NCI-H345 treated with DMSO at 0.1 percent for 48 hours (cell line): ENCODE measurements around the gene CAMTA1.

Experiments used
- DNase-seq: peaks from one replicate; lab custom pipeline; 2025; ENCODE audit not compliant: unreplicated experiment; lab: John Stamatoyannopoulos, UW

Gene CAMTA1

DNA sequence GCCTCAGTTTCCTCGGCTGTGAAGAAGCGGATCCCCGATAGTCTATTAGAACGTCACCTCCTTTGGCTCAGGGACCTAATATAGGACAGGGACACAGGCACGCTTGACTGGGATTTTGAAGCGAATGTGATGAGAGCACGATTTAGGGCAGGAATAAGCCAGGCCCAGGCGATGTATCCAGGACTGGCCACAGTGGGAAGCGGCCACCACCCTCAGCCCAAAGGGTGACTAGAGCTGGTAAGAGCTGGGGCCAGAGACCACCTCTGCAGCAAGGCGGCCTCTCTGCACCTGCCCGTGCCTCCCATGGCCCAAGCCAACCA lies 885.9 kb downstream of the CAMTA1 start:
- DNase-seq = no peak

DNA sequence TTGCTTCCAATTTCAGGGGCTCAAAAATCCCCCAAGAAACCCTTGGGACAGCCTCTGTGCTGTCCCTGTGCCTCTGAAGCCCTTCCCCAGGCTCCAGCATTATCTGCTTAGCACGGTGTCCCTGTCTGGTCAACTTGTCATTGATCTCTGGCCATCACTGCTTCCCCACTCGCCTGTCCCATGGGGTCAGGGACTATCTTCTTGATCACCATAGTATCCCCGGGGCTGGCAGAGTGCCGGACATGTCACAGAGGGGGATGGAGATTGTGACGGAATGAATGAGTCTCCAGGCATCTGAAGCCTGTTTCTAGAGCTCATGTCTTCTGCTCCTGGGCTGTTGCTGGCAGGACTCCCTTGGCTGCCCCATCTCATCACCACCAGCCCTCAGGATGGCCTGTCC lies 886.4 kb downstream of the CAMTA1 start:
- no peak for DNase-seq

DNA sequence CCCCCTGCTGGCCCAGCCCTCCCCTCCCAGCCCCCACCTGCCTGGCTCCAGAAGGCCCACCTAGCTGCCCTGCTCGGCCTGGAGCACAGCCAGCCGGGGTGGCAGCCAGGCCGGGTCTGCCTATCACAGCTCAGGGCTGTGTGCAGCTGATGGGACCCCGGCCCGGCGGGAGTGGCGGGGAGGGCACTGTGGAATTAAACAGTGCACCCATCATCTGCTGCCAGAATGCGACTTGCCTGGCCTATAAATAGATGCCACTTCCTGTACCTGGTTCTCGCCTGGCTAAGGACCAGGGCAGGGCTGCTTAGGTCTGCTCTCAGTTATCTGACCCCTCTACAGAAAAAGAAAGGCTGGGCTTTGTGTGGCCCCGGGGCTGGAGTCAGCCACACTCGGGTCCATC lies 887.6 kb downstream of the CAMTA1 start:
- no peak for DNase-seq

DNA sequence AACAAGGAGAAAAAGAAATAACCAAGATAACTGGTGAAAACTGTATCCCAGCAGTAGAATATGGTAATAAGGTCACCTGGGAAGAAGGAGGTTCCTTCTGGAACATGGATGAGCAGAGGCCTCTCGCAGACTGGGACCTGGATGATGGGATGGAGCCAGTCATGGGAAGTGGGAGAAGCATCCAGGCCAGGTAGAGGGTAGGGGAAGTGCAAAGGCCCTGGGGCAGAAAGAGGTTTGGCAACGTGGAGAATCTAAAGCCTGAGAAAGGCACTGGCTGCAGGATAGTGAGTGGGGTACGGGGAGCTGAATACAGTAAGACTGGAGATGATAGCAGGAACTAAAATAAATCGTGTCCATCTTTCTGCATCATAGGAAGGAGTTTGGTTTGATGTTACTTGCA lies 889.7 kb downstream of the CAMTA1 start:
- no peak for DNase-seq

DNA sequence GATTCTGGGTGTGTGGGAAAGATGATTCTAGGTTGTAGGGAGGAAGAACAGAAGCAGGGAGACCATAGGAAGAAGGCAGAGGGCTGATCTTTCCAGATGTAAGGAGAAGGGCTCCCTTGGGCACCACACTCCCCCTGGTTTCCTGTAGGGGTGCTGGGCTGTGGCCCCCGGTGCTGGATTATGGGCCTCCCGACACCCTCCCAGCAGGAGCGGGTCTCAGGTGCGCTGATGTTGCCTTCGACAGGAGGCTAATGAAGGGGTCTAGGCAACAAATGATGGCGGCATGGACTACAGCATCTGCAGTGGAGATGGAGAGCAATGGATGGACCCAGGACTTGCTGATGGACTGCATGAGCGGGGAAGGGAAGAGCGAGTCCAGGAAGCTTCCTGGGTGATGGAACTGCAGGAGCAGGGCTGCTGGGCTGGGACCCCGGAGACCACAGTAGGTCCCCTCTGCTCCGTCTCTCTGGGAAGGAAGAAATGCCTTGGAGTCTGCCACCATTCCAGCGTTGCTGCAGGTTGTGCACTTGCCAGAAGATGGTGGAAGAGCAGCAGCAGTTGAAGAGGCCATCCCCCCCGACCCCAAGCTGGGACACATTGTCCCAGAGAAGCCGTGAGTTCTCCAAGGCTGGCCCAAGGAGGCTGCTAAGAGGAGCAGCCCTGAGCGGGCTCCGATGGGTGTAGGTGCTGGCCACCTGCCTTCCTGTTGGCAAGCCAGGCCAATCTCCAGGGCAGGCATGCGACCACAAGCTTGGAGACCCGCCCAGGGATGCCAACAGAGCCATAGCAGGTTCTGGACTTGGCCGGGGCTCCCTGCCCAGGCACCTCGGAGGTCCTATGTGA lies 890.4 kb downstream of the CAMTA1 start:
- no peak for DNase-seq

DNA sequence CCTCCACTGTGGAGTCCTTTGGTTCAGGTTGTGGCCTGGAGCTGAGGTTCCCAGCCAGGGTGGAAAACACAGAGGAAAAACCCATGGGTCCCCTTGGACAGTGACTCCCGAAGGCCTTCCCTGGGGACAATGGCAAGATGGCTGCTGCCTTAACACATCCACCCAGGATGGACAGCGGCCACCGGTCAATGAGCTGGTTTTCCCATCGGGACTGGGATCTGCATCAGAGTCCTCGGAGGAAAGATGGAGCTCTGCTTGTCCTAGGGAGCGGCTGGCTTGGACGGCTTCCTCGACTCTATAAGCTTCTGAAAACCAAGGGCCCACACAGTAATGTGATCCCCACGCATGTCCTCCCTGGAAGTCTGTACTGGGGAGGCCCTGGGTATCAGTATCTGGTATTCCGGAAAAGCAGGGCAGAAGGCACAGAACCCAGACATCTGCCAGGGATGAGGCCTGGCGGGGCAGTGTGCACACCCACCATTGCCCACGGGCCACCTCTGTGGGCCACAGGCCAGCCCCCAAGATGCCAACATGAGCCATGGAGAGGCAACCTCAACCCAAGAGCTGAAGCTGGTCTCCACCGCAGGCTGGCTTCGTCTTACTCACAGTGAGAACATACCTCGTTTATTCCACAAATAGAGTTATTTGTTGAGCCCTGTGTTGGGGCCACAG lies 891.2 kb downstream of the CAMTA1 start:
- no peak for DNase-seq

DNA sequence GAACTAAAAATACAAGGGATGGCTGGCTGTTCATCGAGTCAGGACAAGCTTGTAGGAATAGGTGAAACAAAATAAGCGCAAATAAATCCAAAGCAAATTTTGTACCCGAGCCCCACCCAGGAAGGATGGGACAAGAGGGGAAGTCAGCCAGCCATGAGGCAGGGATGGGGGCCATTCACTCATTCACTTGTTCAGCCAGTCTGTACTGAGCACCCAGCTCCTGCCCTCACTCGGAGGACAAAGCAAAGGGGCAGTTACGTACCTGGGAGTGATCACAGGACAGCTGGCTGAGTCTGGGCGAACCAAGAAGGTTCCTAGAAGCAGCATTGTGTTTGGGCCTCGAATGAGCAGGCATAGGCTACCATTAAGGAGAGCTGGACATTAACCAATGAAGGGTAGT lies 891.9 kb downstream of the CAMTA1 start:
- DNase-seq = no peak

DNA sequence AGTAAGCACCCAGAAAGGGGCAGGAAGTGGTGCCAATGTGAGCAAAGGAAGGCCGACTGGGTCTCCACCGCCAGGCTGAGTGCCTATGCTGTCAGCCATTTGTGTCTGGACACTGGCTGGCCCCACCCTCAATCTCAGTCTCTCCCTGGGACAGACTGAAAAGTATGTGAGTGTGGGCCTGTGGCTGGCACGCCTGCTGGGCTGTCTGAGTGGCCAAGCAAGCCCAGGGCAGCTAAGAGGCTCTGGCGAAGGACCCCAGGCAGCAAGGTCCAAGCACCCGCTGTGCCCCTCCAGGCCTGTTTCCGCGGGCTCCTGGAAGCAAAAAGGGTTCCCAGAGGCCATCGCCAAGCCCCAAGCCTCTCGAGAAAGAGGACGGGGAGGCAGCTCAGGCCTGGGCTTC lies 892.6 kb downstream of the CAMTA1 start:
- DNase-seq = no peak

DNA sequence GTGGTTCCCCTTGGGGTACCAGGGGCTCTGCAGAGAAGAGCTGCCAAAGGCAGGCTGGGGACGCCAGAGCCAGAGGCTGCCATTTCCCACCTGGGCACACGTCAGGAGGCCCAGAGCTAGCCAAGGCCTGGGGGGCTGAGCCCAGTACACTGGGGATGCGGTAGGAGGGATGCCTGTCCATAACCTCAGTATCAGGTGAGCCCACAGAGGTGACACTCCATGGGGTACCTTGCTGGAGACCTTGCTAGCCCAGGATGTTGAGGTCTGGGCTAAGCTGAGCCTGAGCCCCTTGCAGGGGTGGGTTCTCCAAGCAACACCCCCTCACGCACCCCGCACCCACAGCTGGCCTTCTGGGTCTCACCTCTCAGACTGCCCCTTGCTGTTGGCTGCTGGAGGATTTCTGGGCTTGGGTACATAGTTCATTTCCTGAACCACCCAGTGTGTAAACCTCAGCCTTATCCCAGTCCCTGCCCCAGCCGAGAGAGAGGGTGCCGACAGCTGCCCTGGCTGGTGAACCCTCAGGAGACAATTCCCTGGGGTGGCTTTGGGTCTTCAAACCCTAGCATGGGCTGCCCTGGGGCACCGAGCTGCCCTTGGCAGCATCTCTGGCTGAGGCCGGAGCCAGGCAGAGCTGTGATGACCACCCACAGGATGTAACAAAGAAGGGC lies 893.4 kb downstream of the CAMTA1 start:
- no peak for DNase-seq

DNA sequence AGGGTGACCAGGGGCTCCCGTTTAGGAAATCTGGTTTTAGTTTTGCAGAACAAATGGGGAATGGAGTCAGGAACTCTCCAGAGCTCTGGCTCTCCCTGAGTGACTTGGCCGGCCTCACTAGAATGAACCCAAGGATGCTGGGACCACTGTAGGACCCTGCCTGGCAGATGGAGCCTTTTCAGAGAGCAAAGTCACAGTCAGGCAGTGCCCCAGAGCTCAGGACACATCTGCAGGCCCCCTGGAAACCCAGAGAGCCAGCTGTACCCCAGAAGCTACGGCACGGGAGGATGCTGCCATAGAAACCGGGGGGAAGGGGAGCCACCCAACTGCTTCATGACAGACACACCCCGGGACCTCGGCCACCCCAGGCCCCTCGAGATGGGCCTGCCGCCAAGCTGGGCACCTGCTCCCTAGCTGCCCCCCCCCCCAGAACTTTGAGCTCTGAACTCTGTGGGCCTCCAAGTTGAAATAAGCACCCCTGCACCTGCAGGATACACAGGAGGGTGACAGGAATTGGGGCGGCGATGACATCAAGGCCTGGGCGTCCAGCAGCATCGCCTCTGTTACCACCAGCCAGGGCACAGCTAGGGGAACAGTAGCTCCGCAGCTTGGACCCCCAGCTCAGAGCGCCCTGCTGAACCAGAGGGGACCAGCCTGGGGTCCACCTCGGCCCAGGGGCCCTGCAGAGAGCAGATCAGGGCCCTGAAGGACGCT lies 894.1 kb downstream of the CAMTA1 start:
- DNase-seq = no peak

DNA sequence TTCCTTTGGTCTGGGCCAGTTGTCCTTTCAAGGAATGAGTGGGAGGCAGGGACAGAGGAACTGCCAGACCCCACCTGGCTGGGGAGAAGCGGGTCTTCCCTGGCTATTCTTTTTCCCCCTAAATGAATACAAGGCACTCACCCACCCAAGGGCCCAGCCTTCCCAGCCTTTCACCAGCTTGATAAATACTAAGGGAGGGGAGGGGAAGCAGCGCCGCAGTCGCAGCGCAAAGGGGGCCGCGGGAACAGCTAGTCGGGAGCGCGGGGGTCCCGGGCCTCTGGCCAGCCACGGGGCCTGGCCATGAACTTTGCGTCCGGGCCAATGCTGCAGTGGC lies 894.6 kb downstream of the CAMTA1 start:
- no peak for DNase-seq

DNA sequence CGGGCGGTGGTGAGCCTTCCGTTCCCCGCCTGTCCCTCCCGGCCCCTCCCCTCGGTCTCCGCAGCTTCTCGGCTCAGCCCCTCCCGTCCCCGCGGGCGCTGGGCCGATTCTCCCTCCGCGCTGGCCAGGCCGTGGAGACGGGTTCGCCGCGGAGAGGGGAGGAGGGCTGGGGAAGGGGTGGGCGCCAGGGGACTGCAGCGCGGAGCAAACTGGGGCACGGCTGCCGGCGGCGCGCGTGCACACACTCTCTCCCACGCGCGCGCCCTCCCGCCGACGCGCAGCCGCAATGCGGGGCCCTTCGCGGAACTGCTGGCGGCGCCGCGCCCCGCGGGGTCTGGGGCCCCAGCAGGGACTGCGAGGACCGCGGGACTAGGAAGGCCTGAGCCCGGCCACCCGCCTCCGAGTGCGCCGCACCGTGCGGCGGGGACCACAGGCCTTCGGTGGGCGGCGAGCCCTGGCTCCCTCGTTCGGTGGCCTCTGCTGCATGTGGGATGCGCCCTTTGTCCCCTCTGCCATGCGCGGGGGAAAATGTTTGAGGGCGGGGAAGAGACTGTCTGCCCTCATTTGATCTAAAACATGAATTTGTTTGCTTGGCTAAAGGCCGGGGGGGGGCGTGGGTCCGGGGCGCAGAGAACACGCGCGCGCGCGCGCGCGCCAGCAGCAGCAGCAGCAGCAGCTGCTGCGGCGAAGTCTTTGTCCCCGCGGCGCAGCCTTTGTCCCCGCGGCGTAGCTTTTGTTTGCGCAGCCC lies 895.1 kb downstream of the CAMTA1 start:
- peak; percentile 43 for DNase-seq

DNA sequence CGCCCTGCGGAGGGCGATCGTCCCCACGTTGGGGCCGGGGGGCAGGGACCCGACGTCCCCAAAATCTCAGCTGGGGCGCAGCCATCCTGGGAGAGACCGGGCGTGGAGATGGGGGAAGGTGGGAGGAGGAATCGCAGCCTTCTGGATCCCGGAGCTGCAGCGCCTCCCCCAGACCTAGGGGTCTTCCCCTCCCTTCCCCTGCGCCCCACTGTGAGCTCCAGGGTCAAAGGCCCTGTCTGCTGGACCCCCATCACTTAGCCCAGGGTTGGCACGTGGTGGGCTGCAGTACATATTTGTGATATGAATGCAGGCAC lies 895.7 kb downstream of the CAMTA1 start:
- DNase-seq = no peak

DNA sequence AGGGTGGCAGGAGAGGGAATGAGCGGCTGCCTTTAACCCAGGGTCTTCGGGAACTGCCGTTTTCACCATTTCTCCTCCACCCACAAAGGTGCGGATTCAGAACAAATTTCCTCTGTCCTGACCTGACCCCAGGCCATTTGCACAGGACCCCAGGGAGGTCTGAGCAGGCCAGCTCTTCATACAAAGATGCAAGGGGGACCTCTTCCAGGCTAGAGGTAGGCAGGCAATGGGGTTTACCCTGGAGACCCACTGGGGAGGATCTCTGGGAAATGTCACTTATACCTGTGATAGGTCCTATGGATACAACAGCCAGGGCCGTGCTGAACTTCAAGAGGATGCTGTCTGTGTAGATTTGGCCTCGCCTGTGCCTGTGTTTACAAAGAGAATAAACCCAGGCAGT lies 896.1 kb downstream of the CAMTA1 start:
- no peak for DNase-seq

DNA sequence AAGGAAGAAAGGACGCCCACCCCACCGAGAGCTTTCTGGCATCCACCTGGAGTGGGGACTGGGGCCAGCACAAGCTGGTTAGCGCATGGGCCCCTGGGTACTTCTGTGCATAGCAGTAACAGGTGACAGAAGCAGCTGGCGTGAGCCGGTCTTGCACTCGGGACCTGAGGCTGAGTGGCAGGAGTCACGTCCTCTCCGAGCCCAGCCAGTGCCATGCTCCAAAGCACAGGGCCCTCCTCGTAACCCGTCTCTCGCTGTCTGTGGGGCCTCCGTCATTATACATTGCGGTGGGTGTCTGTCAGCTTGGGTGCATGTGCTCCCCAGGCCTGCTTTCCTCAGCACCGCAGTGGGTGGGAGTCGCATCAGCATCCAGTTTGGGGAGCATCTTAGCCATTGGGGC lies 898.3 kb downstream of the CAMTA1 start:
- DNase-seq = no peak

DNA sequence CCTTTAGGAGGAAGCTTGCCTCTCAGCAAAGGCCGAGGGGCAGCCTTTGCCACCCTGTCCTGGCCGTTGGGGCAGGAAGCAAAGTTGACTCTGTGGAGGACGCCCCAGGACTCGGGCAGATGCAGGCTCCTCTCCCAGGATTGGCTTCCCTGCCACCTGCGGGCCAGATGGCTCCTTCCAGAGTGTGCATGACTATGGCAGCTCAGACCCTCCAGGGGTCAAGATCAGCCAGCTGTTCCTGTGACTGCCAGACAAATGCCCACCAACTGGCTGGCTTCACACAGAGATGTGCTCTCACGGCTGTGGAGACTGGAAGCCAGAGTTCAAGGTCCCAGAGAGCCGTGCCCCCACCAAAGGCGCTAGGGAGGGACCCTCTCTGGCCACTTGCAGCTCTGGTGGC lies 898.9 kb downstream of the CAMTA1 start:
- no peak for DNase-seq

DNA sequence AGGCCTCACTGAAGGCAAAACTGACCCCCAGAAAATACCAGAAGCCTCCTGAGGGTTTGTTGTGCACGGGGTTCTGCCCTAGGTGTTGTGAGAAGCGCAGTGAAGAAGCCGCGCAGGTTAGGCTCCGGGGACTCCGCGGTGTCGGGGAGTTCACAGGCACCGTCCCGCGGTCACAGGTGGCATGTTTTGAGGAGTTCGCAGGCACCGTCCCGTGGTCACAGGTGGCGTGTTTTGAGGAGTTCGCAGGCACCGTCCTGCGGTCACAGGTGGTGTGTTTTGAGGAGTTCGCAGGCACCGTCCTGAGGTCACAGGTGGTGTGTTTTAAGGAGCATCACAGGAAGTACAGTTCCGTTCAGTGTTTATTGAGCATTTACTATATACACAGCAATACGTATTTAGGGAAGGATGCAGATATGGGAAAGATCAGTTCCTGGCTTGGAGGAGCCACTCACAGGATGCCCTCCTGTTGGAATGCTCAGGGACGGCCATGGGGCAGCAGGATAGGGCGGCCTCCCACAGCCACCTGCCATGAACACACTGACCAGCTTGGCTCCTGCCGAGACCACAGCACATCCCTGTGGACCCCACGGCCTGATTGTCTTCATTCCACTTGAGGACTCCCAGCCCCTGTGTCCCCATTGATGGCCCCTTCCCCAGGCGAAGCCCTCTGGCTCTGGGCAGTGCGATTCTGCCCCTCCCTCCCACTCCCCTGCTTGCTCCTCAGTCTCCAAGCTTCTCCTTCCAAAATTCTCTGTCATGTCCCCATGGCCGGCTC lies 899.8 kb downstream of the CAMTA1 start:
- no peak for DNase-seq

DNA sequence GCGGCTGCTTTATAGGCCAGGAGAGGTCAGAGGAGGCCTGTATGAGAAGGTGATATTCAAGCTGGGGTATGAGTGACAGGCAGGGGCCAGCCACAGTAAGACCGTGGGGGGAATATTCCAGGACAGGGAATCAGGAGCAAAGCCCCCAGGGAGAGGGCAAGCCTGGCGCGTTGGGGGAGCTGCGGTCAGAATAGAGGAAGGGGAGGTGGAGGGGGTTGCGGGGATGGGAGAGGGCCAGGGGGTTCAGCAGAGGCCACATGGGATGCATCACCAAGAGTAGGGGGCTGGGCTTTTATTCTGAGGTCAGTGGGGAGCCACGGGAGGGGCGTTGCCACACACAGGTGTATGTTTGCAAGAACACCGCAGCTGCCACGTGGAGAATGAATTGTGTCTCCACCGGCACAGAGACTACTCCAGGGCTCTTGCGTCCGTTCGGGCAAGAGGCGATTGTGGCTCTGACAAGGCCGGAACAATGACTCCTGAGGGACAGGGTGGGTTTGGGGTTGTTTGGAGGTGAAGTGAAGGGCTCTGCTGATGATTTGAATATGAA lies 901.1 kb downstream of the CAMTA1 start:
- no peak for DNase-seq

DNA sequence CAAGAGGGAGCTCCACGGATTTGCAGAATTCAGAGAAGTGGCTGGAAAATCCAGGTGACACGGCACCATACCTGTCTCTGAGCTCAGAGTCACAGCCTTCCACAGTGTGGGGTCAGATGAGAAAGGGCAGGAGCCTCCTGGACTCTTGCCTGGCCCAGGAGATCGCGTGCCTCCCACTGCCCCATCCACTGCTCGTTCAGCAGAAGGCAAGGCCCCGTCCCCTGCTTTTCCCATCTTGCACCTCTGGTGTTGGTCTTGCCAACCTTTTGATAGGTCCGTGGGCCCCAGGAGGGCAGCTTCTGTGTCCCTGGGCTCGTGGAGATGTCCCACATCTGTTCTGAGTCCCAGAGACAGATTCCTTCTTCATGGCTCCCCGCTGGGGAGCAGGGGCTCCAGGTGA lies 902.2 kb downstream of the CAMTA1 start:
- no peak for DNase-seq

DNA sequence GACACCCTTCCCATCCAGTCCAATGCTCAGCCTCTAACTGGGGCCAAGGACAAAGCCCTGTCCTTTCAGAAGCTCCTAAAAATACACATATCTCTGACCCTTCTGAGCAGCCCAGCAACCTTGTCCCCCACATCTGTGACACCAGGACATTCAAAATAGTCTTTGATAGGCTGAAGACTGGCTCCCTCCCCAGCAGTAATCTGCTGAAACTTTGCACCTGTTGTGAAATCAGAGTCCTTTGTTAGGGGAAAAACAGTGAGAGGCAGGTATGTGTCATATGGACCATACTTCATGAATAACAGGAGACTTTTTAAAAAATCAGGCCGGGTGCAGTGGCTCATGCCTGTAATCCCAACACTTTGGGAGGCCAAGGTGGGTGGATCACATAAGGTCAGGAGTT lies 903.4 kb downstream of the CAMTA1 start:
- no peak for DNase-seq
